HG03025 (cell line): ENCODE measurements around the gene PNPLA7.
"Not testable (repeated sequence)": the region's sequence is repeated elsewhere in the genome, so short reads cannot be mapped to it uniquely, and the experiment has no call there.

Experiments
- ATAC-seq: cut with Tn5 transposase; IDR thresholded peaks from one replicate; pipeline ENCODE4 v1.9.1; 2021; ENCODE audit warnings: mild to moderate bottlenecking, moderate library complexity; ENCODE audit not compliant: unreplicated experiment, low FRiP score

The PNPLA7 gene

GRCh38 chr9:137550231-137550621, at the start of gene PNPLA7:
PNPLA7 (minus strand) TSS chr9:137550402; CDS start chr9:137550197, 205 bp downstream.
- no peak for ATAC-seq

- no peak for ATAC-seq
Measured at GRCh38 chr9:137598943-137599342, 48.7 kb upstream of the PNPLA7 start.

GRCh38 chr9:137596577-137596976, 46.4 kb upstream of the PNPLA7 start:
- ATAC-seq = not testable (repeated sequence)

DNA sequence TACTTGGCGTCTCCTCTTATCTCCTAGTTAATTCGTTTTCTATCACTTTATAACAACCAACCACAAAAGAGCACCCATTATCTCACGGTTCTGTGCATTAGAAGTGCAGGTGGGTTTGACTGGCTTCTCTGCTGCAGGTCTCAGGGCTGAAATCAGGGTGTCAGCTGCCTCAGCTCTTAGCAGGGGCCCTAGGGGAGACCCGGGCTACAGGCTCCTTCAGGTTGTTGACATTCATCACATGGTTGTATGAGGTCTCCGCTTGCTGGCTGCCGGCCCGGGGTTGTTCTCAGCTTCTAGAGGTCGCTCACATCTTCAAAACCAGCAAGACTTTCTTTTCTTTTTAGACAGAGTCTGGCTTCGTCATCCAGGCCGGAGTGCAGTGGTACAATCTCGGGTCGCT, 43.0 kb upstream of the PNPLA7 start:
- no peak for ATAC-seq

- ATAC-seq = no peak
Measured at GRCh38 chr9:137592767-137593166, 42.6 kb upstream of the PNPLA7 start.

DNA sequence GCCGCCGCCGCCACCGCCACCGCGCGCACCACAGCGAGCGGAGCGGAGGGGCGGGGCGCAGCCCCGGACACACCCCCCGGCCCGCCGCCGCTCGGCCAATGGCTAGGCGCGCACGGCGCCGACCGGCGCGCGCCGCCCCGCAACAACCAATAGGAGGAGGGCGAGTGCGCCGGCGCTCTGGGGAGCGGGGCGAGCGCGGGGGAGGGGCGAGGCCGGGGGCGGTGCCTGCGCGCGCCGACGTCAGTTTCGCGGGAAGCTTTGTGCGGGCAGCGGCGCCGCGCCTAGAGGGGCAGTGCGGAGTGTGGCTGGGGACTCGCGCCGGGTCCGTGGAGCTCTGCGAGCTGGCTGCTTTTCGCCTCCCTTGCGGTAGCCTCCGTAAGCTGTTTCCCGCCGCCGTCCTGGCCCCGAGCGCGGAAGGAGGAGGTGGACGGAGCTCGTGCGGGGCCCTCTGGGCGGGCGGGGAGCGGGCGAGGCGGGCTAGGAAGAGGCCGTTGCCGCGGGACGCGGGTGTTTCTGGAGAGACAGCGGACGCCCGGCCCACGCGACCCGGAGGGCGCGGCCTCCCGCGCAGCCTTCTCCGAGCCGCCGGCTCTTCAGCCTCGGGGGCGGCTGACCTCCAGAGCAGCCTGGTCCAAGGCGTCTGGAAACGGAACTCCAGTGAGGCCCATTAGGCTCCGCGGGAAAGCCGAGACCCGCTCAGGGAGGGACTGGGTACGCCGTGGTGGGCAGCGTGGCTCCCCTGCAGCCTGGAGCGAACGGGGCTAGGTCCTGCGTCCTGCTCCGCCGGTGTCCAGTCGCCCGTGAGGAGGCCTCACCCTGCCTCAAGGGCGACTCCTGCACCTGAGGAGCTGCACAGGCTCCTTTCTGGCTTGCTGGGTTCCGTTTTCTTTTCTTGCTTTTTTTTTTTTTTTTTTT, 40.5 kb upstream of the PNPLA7 start, which contains the start of gene ZMYND19:
TSS of gene ZMYND19 (minus strand) at position 44 of the 915 bp plus-strand sequence. CDS start 249 bp downstream, outside the sequence.
- peak; percentile 76 for ATAC-seq

DNA sequence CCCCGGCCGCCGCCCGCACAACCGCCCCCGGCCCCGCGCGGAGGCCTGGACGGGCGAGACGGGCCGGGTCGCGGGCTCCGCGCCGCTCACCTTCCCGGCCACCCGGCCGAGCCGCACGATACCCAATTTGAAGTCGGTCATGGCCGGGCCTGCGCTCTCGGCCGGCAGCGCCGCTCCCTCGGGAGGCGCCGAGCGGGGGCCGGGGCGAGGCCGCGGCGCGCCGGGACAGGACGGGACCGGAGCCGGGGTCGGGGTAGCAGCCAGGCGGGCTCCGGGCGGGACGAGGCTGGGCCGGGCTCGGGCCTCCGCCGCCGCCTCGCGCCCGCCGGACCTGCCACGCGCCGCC, 39.9 kb upstream of the PNPLA7 start:
- no peak for ATAC-seq

- peak; percentile 18 for ATAC-seq
Measured at GRCh38 chr9:137589441-137590122, 39.4 kb upstream of the PNPLA7 start.

DNA sequence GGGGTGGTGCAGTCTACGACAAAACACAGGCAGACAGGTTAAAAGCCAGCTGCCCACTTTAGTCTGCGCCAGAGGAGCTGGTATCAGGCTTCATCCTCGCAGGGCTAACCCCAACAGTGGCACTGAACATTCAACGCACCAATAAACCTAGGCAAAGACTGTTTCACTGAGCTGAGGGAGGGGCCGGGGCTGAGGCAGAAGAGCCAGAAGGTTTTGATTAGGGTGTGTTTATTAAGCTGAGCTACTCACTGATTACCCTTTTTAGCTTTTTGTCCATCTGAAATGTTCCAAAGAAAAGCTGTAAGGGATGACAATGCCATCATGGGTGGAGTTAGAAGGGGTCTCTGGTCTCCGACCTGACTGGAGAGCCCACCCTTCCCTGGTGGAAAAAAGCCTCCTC, 38.7 kb upstream of the PNPLA7 start:
- no peak for ATAC-seq

- ATAC-seq = no peak
Measured at GRCh38 chr9:137588311-137588710, 38.1 kb upstream of the PNPLA7 start.

DNA sequence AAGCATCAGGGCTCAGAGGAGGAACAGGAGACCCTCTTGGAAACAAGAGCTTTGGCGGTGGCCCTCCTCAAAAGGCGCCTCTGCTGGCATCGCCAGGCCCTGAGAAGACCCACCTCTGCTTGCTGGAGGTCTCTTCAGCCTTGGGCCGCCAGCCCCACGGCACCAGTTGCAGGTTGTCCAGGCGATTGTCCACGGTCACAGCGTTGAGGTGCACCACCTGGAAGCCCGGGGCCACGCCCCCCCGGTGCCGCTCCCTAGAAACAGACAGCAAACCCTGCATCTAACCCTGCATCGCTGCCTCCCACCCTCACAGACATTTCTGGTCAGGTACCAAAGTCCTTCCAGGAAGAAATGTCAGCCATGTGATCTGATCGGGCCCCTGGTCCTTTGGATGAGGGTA, 36.7 kb upstream of the PNPLA7 start:
- ATAC-seq = no peak

GRCh38 chr9:137583957-137584356, 33.8 kb upstream of the PNPLA7 start:
- ATAC-seq = no peak

DNA sequence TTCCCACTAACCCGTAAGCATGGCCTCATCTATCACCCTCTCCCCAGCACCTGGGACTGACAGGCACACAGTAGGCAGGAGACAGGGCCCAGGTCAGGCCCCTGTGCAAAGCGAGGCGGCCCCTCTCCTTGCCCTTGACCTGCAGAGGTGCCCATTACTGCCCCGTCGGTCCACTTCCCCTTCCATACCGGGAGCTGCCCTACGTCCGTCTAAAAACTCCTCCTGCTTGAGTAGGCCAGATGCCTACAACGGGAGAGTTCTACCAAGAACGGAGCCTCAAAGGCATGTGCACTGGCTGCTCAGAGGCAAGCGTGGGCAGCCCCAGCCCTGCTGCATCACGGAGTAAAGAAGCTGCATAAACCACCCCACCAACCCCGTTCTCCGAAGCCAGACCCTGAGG, 33.1 kb upstream of the PNPLA7 start:
- ATAC-seq = no peak

- no peak for ATAC-seq
Measured at GRCh38 chr9:137582286-137582860, 32.2 kb upstream of the PNPLA7 start.

GRCh38 chr9:137581361-137582285, 31.4 kb upstream of the PNPLA7 start:
- ATAC-seq = no peak

- no peak for ATAC-seq
Measured at GRCh38 chr9:137580954-137581322, 30.7 kb upstream of the PNPLA7 start.

DNA sequence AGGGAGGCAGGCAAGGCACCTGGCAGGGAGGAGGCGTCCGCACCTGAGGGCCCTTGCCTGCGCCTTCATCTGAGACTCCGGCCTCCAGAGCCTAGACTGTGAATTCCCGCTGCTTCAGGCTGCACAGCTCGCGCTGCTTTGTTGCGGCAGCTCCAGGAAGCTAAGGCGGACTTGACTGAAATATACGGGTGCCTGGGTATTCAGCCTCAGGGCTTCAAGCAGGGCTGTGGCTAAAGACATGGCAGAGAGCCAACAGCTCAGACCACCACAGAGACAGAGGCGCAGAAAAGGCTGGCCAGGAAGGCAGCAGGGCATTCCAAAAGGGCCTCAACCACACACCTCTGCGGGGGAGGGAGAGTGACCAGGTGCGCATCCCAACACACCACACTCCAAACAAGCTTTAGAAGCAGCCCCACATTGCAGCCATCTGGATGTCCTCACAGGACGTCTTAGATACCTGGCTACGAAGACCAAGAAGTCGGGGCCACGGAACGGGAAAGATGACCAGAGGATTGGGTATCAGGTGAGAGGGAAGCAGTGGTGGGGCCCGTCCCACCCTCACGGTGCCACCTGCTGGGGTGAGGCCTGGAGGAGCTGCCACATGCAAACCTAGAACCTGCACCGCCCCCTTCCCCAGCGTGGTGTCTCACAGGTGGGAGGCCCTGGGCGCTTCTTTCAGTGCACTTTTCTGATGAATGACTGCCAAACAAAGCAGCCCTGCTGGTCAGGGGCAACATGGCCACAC, 30.2 kb upstream of the PNPLA7 start:
- no peak for ATAC-seq

DNA sequence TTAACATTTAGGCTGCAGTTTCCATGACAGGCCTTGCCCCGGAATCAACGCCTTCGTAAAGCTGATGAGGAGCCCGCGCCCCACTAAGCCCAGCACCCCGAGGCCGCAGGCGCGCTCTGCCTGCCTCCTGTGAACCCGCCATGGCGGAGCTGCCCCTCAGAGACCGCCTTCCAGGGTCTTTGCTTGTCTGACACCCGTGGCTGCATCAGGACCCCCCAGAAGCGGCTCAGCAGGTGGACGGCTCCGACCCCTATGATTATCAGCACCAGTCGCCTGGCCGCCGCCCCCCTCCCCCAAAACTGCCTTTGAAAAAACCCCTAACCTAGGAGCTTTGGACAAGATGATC, 29.0 kb upstream of the PNPLA7 start:
- ATAC-seq = no peak

DNA sequence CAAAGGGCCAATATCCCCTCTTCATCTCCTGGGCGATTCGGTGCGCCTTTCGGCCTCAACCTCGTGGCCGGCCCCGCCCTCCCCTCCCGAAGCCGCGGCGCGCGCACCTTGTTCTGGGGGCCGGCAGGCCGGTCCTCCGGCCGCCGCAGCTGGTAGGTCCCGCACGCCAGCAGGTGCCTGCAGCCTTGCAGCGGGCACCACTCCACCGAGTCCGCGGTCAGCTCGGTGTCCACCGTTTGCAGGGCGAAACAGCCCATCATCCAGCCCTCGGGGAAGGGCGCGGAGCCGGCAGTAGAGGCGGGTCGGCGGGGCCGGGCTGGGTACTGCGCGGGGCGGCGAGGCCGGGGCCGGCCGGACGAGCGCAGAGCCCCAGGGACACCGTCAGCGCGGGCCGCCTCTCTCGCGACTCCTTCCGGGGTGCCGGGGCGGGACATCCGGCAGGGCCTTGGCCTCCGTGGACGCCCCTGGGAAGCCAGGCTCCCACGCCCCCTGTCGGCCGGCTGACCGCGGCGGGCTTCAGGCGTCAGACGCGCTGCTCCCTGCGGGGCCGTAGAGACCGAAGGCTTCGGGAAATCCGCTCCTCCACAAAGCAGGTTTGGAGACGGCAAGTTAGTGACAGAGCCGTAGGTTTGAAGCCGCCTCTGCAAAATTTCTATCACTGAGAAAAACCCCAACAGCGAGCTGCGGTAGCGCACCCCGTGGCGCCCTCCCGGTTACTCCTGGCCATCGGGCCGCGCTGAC, 28.5 kb upstream of the PNPLA7 start, which contains the start of gene DPH7:
TSS of gene DPH7 (minus strand) at position 408 of the 741 bp plus-strand sequence. CDS start at position 260, 148 bp downstream.
- peak; percentile 62 for ATAC-seq
